RKO (cell line): ENCODE measurements around the gene HSFX3.
"Not testable (repeated sequence)": the region's sequence is repeated elsewhere in the genome, so short reads cannot be mapped to it uniquely, and the experiment has no call there.

ENCODE experiments used
- DNase-seq: peaks from one replicate; pipeline ENCODE4 v3.0.0-alpha.2; 2016; ENCODE audit warnings: low spot score

Gene HSFX3

DNA sequence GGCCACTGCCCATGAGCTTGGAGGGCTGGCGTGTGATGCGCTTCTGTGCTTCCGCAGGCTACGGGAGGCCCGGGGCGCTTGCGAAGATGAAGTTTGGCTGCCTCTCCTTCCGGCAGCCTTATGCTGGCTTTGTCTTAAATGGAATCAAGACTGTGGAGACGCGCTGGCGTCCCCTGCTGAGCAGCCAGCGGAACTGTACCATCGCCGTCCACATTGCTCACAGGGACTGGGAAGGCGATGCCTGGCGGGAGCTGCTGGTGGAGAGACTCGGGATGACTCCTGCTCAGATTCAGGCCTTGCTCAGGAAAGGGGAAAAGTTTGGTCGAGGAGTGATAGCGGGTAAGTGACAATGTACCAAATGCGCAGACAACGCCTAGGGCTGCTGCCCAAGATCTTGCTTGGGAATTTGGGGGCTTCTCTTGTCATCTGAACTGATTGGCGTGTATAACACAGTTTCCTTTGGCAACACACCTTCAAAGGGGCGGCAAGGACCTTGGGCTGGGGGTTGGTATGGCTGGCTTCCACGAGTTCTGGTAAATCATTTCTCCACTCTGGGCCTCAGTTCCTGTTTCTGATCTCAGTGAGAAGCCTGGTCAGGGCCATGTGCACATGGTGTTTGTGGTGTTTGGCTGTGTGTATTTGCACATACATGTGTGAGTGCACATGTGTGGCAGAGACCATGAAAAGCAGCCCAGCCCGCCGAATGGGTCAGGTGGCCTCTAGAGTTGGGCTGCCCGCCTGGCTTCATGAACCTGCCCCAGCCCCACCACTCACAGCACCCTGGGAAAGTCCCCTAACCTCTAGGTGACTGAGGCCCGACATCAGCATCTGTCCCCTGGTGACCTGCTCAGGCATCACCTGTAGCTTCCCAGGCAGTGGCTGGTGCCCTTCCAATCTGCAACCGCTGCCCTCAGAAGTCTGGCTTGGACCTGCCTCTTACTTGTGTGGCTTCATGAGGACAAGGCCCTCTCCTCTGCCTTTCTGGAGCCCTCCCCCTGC, 3.9 kb downstream of the HSFX3 start:
- DNase-seq, result peak; percentile 8

DNA sequence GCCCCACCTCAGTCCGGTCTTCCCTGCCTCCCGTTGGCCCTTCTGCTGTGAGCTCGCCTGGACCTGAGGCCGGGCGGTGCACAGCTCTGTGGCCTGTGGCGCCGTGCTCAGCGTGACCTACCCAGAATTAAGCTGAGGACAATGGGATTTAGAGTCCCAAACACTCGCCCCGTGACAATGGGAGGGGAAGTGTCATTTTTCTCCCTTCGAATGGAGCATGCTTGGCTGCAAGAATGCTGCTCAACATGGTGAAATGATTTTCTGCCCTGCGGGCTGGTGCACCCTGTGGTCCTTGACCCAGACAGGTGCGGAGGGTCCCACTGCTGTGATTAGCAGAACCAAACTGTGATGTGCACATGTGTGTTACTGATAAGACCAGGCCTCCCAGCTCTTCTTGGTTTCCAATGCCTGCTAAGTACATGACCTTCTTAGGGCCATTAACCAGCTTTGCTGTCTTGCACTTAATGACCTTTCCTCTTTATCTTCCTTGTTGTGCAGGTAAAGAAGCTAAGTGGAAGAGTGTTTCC, 8.1 kb downstream of the HSFX3 start:
- DNase-seq, result no peak

GRCh38 chrX:149540621-149541520, 8.9 kb downstream of the HSFX3 start, which contains the start of gene EOLA1:
Gene EOLA1 (plus strand): TSS chrX:149541012. CDS start chrX:149545631, 4,619 bp downstream.
- DNase-seq, result peak; percentile 95

DNA sequence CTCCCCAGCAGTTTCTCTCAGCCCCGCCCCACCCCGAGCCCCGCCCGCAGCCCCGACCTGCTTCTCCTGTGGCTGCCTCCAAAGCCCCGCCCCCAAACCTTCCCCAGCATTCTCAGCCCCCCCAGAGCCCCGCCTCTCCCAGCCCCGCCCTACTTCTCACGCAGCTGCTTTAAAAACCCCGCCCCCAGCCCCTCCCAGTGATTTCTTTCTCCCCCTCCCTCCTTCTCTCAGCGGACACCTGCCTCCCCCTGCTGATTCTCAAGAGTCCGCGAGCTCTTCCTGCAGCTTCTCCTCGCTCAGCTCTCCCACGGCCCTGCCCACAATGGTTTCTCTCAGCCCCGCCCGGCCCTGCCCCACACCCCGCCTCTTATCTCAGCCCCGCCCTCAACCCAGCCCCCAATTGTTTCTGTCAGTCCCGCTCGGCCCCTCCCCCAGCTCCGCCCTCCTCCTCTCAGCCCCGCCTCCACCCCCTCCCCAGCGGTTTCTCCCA, 9.5 kb downstream of the HSFX3 start:
- peak; percentile 78 for DNase-seq

- peak; percentile 85 for DNase-seq
Measured at GRCh38 chrX:149539283-149540130, 10.2 kb downstream of the HSFX3 start.

GRCh38 chrX:149537474-149537873, 12.2 kb downstream of the HSFX3 start:
- not testable (repeated sequence) for DNase-seq

- DNase-seq, result not testable (repeated sequence)
Measured at GRCh38 chrX:149534926-149535602, 14.7 kb downstream of the HSFX3 start.

DNA sequence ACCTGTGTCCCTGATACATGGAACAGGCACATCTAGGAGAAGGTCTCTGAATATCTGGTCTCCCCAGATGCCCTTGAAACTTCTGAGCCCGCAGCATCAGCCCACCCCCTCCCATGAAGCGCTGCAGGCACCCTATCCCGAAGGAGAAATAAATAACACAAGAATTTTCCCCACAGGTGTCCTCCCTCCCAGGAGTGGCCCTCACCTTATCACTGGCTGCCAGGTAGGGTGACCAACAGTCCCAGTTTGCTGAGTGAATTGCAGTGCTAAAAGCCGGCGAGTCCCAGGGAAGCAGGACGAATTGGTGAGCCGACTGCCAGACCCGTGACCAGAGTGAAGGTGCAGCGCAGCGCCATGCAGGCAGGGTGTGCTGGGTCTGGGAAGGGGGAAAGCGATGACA, 15.7 kb downstream of the HSFX3 start:
- not testable (repeated sequence) for DNase-seq

- not testable (repeated sequence) for DNase-seq
Measured at GRCh38 chrX:149532868-149533267, 16.9 kb downstream of the HSFX3 start.

GRCh38 chrX:149531599-149531998, 18.1 kb downstream of the HSFX3 start:
- no peak for DNase-seq

GRCh38 chrX:149528381-149528780, 21.3 kb downstream of the HSFX3 start:
- DNase-seq, result no peak

- DNase-seq, result peak; percentile 57
Measured at GRCh38 chrX:149527705-149528104, 22.0 kb downstream of the HSFX3 start.

GRCh38 chrX:149526318-149527033, 23.2 kb downstream of the HSFX3 start:
- DNase-seq, result not testable (repeated sequence)

- not testable (repeated sequence) for DNase-seq
Measured at GRCh38 chrX:149525903-149526302, 23.8 kb downstream of the HSFX3 start.

DNA sequence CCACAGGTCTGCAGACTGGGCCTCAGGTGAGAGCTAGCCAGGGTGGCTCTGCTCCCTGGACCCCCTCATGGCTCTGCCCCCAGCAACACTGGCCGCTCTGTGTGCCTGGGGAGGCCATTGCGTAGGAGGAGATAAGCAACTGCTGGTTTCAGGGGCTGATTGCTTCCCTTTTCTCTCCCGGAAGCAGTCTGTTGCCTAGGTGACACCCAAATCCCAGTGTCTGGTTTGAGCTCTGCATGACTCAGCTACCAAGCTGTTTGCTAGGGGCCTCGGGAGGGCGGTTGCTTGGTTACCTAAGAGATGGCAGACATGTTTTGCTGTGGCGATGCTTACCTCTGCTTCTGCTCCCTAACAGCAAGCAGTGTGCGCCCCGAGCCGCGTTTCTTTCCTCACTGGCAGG, 24.3 kb downstream of the HSFX3 start:
- not testable (repeated sequence) for DNase-seq

GRCh38 chrX:149522916-149523315, 26.8 kb downstream of the HSFX3 start:
- peak; percentile 14 for DNase-seq

GRCh38 chrX:149521438-149521837, 28.3 kb downstream of the HSFX3 start:
- DNase-seq, result no peak

- not testable (repeated sequence) for DNase-seq
Measured at GRCh38 chrX:149520636-149521277, 29.0 kb downstream of the HSFX3 start.

DNA sequence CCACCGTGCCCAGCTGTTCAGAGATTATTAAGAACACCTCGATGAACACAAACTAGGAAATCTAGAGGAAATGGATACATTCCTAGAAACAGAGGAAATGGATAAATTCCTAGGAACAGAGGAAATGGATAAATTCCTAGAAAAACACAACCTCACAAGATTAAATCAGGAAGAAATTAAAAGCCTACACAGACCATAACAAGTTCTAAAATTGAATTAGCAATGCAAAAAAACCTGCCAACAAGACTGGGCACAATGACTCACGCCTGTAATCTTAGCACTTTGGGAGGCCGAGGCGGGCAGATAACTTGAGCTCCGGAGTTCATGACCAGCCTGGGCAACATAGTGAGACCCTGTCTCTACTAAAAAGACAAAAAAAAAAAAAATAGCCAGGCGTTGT, 31.5 kb downstream of the HSFX3 start:
- no peak for DNase-seq
